Urinary bladder (tissue), 4 donors: Measurements from ENCODE around the gene MT1H. TPM values are rescaled to one million over a fixed set of nuclear protein-coding genes. Genes with fewer than 3 reads are reported as not detected.

ENCODE experiments used
- DNase-seq: peaks from one replicate; pipeline ENCODE4 v3.0.0-alpha.2; 2015; ENCODE audit errors: extremely low spot score
- H3K27ac ChIP-seq: one replicate; pipeline ENCODE4 v1.5.1; 2013; ENCODE audit warnings: low read depth, mild to moderate bottlenecking, moderate library complexity
- H3K36me3 ChIP-seq: one replicate; pipeline ENCODE4 v1.6.1; 2013; ENCODE audit warnings: mild to moderate bottlenecking, moderate library complexity; ENCODE audit not compliant: insufficient read depth
- H3K4me1 ChIP-seq: one replicate; pipeline ENCODE4 v1.6.1; 2013; ENCODE audit warnings: mild to moderate bottlenecking, moderate library complexity; ENCODE audit not compliant: insufficient read depth
- H3K4me3 ChIP-seq: one replicate; pipeline ENCODE4 v1.5.1; 2013; ENCODE audit warnings: low read depth, low read length
- WGBS: extraction: QIAGEN DNeasy Blood & Tissue Kit; methylation state at CpG from one replicate; pipeline ENCODE4 v1.1.7; 2013; 5-methylcytosine and 5-hydroxymethylcytosine counted together
- polyA plus RNA-seq: library from polyadenylated mRNA; stranded (reverse); fragments of 200-250 nt; gene quantifications from one replicate; pipeline ENCODE4 v1.2.3, GENCODE V29; 2013
- total RNA-seq: library from RNA; depleted of rRNA; stranded (reverse); fragments of >200 nt; gene quantifications from one replicate; pipeline ENCODE4 v1.2.3, GENCODE V29; 2014
- donor health status: healthy with polysubstance abuse.
- donor health status: healthy.

The MT1H gene
- total and polyA plus RNA-seq, 2 donors, result not detected

DNA sequence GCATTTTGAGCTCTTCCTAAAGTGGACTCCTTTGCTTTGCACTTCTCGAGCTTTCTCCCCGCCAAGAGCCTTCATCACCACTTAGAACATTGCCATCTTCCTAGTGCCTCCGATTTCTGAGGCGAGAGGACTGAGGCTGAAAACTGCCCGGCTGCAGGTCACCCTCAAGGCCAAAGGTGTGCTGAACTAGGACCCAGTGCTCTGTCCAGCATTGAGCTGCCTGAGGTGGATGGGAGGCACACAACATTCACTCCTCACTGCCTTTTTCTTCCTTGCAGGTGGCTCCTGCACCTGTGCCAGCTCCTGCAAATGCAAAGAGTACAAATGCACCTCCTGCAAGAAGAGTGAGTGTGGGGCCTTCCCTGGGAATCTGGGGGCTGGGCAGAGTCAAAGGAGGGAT, 25.8 kb upstream of the MT1H start:
- Histone ChIP-seq H3K4me3 (no peak overlapping the region), H3K4me1 (no peaks in the 10 kb centered on the region), H3K27ac (no peak overlapping the region), H3K36me3 (no peaks in the 10 kb centered on the region)
- WGBS, result 46% methylated on average over 5 of the region's 5 CpGs
- DNase-seq, result no peak

- 85% methylated on average over 1 of the region's 1 CpG for WGBS
- H3K4me1 ChIP-seq, result no peaks in the 10 kb centered on the region
These were observed 24.3 kb upstream of the MT1H start for GRCh38 chr16:56645311-56645710.

GRCh38 chr16:56645838-56646237, 23.8 kb upstream of the MT1H start:
- no peak for DNase-seq
- no peaks in the 10 kb centered on the region for H3K4me1 ChIP-seq
- no peak overlapping the region for H3K4me3 ChIP-seq
- 2% methylated on average over 1 of the region's 1 CpG for WGBS
- H3K27ac ChIP-seq, result no peak overlapping the region
- no peaks in the 10 kb centered on the region for H3K36me3 ChIP-seq

More at GRCh38 chr16:56645311-56645710, 24.3 kb upstream of the MT1H start:
- no peak for DNase-seq
- H3K27ac ChIP-seq, result no peak overlapping the region
- H3K4me3 ChIP-seq, result no peak overlapping the region
- H3K36me3 ChIP-seq, result no peaks in the 10 kb centered on the region

GRCh38 chr16:56647641-56648431, 21.8 kb upstream of the MT1H start:
- no peak overlapping the region for H3K27ac ChIP-seq
- no peaks in the 10 kb centered on the region for H3K36me3 ChIP-seq
- H3K4me3 ChIP-seq, result no peak overlapping the region
- no peaks in the 10 kb centered on the region for H3K4me1 ChIP-seq
- DNase-seq, result no peak
- WGBS, result 30% methylated on average over 33 of the region's 33 CpGs

- Histone ChIP-seq H3K4me1 (no peaks in the 10 kb centered on the region), H3K36me3 (no peaks in the 10 kb centered on the region), H3K4me3 (no peak overlapping the region), H3K27ac (no peak overlapping the region)
- WGBS, result 98% methylated on average over 2 of the region's 2 CpGs
- DNase-seq, result no peak
These were observed 20.3 kb upstream of the MT1H start for GRCh38 chr16:56649271-56649670.

GRCh38 chr16:56649820-56650219, 19.8 kb upstream of the MT1H start:
- Histone ChIP-seq H3K27ac (no peak overlapping the region), H3K4me1 (no peaks in the 10 kb centered on the region), H3K4me3 (no peak overlapping the region), H3K36me3 (no peaks in the 10 kb centered on the region)
- no peak for DNase-seq
- 78% methylated on average over 3 of the region's 3 CpGs for WGBS

- no peaks in the 10 kb centered on the region for H3K4me1 ChIP-seq
- 64% methylated on average over 7 of the region's 7 CpGs for WGBS
- H3K36me3 ChIP-seq, result no peaks in the 10 kb centered on the region
- H3K27ac ChIP-seq, result no peak within 1 kb of the TSS
- DNase-seq, result no peak
- H3K4me3 ChIP-seq, result no peak within 1 kb of the TSS
These were observed 18.0 kb upstream of the MT1H start, which contains the start of gene MT1B for GRCh38 chr16:56651586-56651985. MT1B (plus strand) TSS chr16:56651886; CDS start chr16:56651954, 68 bp downstream.

DNA sequence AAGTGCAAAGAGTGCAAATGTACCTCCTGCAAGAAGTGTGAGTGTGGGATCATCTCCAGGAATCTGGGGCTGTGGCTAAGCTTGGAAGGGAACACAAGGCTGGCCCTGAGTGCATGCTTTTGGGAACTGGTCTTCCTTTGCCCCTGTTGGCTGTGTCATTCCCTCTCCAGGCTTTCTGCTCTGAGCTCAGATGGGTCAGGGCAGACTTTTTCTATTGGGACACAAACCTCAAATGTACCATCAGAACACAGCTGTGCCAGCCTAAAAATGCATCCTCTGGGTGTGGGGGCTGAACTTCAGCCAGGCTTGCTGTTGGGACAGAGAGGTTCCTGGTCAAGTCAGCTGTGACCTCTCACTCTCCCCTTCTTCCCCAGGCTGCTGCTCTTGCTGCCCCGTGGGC, 17.0 kb upstream of the MT1H start:
- Histone ChIP-seq H3K4me1 (no peaks in the 10 kb centered on the region), H3K36me3 (no peaks in the 10 kb centered on the region), H3K27ac (no peak overlapping the region), H3K4me3 (no peak overlapping the region)
- no peak for DNase-seq
- 43% methylated on average over 1 of the region's 1 CpG for whole genome bisulfite sequencing

DNA sequence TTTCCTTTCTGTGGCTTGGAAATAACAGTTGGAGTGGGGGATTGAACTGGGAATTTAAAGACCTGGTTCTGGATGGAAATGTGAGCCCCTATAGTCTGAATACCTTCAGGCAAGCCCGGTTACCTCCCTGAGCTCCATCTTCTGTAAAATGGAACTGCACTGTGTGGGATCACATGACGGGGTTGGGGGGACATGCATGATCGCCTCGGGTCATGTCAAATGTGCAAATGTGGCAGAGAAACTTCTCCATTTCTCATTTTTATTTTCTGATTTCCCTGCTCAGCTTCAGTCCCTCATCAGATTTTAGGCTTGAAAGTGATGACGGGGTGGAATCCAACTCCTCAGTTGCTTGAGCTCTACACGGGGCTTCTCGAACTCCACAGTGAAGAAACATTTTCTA, 16.4 kb upstream of the MT1H start:
- no peaks in the 10 kb centered on the region for H3K36me3 ChIP-seq
- no peak overlapping the region for H3K27ac ChIP-seq
- no peak for DNase-seq
- WGBS, result 84% methylated on average over 7 of the region's 7 CpGs
- no peaks in the 10 kb centered on the region for H3K4me1 ChIP-seq
- no peak overlapping the region for H3K4me3 ChIP-seq

- H3K27ac ChIP-seq, result no peak within 1 kb of the TSS
- WGBS, result 2% methylated on average over 46 of the region's 46 CpGs
- no peaks in the 10 kb centered on the region for H3K36me3 ChIP-seq
- no peak for DNase-seq
- peak within 1 kb of the TSS; percentile 50 for H3K4me3 ChIP-seq
- no peaks in the 10 kb centered on the region for H3K4me1 ChIP-seq
These were observed 11.9 kb upstream of the MT1H start, which contains the start of gene MT1F for GRCh38 chr16:56657555-56658326. MT1F (plus strand) TSS chr16:56657959; CDS start chr16:56658059, 100 bp downstream.

- 27% methylated on average over 10 of the region's 10 CpGs for WGBS
- H3K4me3 ChIP-seq, result peak overlapping the region; percentile 50
- no peak for DNase-seq
- no peaks in the 10 kb centered on the region for H3K36me3 ChIP-seq
- H3K27ac ChIP-seq, result no peak overlapping the region
- H3K4me1 ChIP-seq, result no peaks in the 10 kb centered on the region
These were observed 11.2 kb upstream of the MT1H start for GRCh38 chr16:56658327-56658875.

GRCh38 chr16:56662357-56663354, 7.0 kb upstream of the MT1H start:
- no peak overlapping the region for H3K27ac ChIP-seq
- 11% methylated on average over 48 of the region's 48 CpGs for WGBS
- H3K4me3 ChIP-seq, result no peak overlapping the region
- no peaks in the 10 kb centered on the region for H3K4me1 ChIP-seq
- DNase-seq, result no peak
- H3K36me3 ChIP-seq, result no peaks in the 10 kb centered on the region

- WGBS, result 85% methylated on average over 1 of the region's 1 CpG
- no peak overlapping the region for H3K27ac ChIP-seq
These were observed 5.1 kb upstream of the MT1H start for GRCh38 chr16:56664506-56664905.

More at GRCh38 chr16:56664506-56664905, 5.1 kb upstream of the MT1H start:
- Histone ChIP-seq H3K36me3 (no peaks in the 10 kb centered on the region), H3K4me1 (no peaks in the 10 kb centered on the region), H3K4me3 (no peak overlapping the region)
- DNase-seq, result no peak
